Cardiac fibroblast (primary cell): ENCODE measurements around the gene MTUS2.

Experiments
- DNase-seq, 2 donors: peaks; one replicate each; pipeline versions ENCODE4 v3.0.0 to v3.0.0-alpha.2; 2010; ENCODE audit warnings: low read depth in 2 of 2
- H3K4me3 ChIP-seq, 2 donors: replicated peaks in 1 of 2; 1 replicate in 1 of 2; 2 replicates in 1 of 2; pipeline ENCODE4 v1.5.1; 2011; ENCODE audit warnings: low read depth in 2 of 2, low read length in 2 of 2, mild to moderate bottlenecking in 2 of 2, moderate library complexity in 1 of 2
- TF ChIP-seq, protein P1 (sequence below): IDR thresholded peaks from one replicate; pipeline ENCODE4 v1.5.1; 2011; ENCODE audit warnings: low read depth, mild to moderate bottlenecking, low read length, inconsistent platforms

Gene MTUS2

DNA sequence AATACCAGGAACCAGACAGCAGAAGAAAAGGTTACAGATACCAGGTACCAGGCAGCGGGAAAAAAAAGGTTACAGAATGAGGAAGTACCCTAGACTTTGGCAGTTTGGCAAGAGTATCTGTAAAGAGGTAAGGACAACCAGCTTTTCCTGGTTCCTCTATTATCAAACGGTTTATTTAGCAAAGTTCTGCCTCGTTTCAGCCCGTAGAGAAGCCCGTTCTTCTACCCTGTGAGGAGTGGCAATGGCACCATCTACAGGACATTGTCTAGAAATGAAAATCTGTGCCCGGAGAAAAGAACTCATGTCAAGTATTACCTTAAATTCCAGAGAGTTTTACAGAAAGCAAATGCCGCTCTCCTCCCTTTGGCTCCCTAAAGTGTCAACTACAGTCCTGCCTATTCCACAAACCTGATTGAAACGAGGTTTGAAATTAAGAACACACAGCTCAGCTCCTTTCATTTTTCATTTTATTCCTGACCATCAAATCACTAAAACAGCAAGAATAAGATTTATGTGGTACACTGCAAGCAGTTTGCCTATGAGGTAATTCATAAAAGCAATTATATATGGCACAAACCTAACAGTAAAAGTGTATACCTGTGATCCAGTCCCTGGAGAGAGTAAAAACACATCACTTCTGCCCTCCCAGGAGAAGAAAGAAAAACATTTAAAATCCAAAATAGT, 549.1 kb downstream of the MTUS2 start:
- TF ChIP-seq, protein P1, sequence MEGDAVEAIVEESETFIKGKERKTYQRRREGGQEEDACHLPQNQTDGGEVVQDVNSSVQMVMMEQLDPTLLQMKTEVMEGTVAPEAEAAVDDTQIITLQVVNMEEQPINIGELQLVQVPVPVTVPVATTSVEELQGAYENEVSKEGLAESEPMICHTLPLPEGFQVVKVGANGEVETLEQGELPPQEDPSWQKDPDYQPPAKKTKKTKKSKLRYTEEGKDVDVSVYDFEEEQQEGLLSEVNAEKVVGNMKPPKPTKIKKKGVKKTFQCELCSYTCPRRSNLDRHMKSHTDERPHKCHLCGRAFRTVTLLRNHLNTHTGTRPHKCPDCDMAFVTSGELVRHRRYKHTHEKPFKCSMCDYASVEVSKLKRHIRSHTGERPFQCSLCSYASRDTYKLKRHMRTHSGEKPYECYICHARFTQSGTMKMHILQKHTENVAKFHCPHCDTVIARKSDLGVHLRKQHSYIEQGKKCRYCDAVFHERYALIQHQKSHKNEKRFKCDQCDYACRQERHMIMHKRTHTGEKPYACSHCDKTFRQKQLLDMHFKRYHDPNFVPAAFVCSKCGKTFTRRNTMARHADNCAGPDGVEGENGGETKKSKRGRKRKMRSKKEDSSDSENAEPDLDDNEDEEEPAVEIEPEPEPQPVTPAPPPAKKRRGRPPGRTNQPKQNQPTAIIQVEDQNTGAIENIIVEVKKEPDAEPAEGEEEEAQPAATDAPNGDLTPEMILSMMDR, result peak; percentile 51
- peak; percentile 50 to 56 for DNase-seq
- no peak overlapping the region for H3K4me3 ChIP-seq

DNA sequence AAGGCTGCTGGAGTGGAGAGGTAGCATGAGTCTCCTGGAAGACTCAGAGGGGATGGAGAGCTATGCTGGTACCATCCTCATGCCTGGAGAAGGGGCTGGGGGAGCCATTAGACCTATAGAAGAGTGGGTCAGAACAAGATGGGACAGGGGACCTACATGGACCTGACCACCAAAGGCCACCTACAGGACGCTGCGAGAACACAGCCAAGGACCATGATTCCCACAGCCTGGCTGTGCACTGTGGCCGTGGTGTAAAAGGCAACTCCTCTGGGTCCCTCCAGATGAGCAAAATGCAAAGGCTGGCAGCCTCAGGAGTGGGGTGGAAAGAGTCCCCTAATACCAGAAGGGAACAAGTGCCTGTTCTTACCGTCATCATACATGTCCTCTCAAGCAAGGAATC, 559.1 kb downstream of the MTUS2 start:
- TF ChIP-seq, protein P1, result no peak
- DNase-seq, result no peak
- no peak overlapping the region for H3K4me3 ChIP-seq

DNA sequence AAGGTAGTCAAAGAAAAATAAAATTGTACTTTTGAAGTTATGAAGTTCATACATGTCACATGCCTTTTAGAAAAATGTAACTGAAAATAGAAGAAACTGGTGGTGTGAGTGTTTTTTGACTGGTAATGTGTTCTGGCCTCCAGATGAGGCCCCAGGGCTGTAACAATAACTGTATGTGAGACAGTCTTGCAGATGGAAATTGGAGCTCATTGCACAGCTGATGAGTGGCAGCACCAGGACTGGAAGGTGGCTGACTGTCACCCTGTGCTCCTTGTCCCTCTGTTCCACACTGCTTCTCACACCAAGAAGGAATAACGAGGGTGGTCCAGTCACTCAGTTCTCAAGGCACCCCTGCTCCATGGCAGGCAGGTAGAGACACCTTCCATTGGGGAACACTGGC, 559.7 kb downstream of the MTUS2 start:
- TF ChIP-seq, protein P1, result no peak
- DNase-seq, result no peak
- no peak overlapping the region for H3K4me3 ChIP-seq

DNA sequence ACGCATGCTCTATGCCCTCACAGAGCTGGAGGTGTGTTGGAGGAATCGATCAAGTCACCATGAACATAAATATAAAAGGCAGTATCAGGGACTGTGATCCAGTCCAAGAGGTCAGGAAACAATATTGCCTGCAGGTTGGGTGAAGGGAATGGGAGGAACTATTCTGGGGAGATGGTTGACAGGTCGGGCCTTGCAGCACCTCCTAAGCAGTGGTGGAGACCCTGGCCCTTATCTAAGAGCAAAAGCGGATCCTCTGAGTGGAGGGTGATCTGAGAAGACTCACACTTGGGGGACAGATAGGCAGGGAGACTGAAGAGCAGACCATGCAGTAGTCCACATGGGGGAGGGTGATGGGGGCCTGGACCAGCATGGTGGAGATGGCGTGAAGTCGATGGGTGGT, 561.9 kb downstream of the MTUS2 start:
- DNase-seq, result no peak
- no peak overlapping the region for H3K4me3 ChIP-seq
- TF ChIP-seq, protein P1, result no peak

DNA sequence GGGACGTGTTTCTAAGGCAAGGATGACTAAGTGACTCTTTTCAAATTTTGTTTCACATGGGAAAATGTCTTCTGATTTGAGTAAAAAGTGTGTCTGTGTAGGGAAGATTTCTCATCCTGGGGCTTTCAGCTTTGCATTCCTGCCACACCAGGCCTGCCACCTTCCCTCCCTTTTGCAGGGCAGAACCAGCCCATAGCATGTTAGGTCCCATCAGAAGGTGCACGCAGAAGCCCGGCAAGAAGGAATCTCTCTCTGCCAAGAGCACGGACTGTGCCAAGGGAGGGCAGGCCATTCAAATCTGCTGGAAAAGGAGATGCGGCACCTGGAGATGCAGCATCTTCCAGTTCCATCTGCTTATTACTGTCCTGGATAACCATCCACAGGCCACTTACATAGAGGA, 563.3 kb downstream of the MTUS2 start:
- H3K4me3 ChIP-seq, result no peak overlapping the region
- no peak for DNase-seq
- TF ChIP-seq, protein P1, result no peak

DNA sequence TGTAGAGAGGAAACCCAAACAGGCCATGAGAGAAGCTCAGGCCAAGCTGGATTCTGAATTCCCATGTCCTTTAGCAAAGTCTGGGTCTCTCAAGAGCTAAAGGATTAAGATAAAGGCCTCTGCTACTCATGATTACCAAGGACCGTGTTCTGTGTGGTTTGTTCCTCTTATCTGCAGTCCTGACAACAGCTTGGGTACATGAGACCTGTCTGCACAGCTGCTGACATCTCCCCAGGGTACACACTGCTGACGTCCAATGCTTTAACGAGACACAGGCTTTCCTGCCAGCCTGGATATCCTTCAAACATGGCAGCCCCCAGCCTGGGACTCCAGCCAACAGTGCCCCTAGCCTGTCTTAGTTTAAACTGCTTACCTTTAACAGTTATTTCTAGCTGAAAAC, 564.3 kb downstream of the MTUS2 start:
- H3K4me3 ChIP-seq, result no peak overlapping the region
- TF ChIP-seq, protein P1, result no peak
- DNase-seq, result peak in 1 of 2 donors; percentile 1

DNA sequence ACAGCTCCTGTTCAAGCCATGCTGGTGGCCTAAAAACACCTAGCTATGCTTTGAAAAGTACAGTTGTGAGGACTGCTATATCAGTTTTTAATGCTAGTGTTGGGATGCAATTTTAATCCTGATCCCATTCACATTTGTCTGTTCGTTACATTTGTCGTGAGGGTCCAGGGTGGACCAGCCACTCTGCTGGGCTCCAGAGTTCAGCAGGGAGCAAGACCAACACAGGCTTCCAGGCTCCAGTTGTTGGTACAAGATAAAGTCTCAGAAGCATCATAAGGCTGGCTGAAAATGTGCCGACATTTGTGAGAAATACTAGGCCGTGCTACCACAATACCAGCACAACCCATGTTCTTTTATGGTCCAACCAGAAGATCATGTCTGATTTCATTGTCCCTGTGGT, 564.7 kb downstream of the MTUS2 start:
- TF ChIP-seq, protein P1, result no peak

More for the DNA sequence above, 564.7 kb downstream of the MTUS2 start:
- DNase-seq, result no peak
- no peak overlapping the region for H3K4me3 ChIP-seq
